H54 (cell line): Measurements from ENCODE around the gene AVPR1B.
"Not testable (repeated sequence)": the region's sequence is repeated elsewhere in the genome, so short reads cannot be mapped to it uniquely, and the experiment has no call there.

Source experiments
- DNase-seq: peaks from one replicate; pipeline ENCODE4 v3.0.0; 2011; ENCODE audit warnings: low spot score, mixed read lengths; ENCODE audit not compliant: insufficient read length
- FAIRE-seq: peaks from 3 replicates; lab custom pipeline; 2011; peaks lifted over from hg19 to GRCh38; lab: Jason Lieb, UNC
- POLR2A ChIP-seq: IDR thresholded peaks from 2 replicates; pipeline ENCODE4 v1.6.1; 2011; ENCODE audit warnings: low read depth, mild to moderate bottlenecking, low read length

The AVPR1B gene

GRCh38 chr1:206082831-206083695 lies 34.1 kb downstream of the AVPR1B start:
- no peak for DNase-seq
- TF ChIP-seq POLR2A: no peak
- FAIRE-seq: no peak

DNA sequence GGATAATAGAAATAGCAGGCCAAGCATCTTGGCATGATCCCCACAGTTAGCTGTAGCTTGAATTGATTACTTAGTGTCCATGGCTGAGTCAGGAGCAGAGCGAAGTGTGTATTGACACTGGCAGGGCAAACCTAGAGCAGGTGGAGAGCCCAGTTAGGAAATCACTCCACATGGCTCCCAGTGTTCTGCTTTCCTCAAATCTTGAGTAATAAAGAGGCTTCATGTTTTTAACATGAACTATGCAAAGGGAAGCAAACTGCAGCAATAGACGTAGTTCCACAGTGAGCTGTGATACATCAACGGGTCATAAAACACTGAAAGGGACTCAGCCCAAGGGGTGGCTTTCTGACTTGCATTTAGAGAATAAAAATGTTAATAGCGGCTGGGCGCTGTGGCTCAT lies 35.3 kb downstream of the AVPR1B start:
- FAIRE-seq (no peak), DNase-seq (no peak)
- no peak for TF ChIP-seq POLR2A

- no peak for TF ChIP-seq POLR2A
- DNase-seq: no peak
- no peak for FAIRE-seq
Measured at GRCh38 chr1:206080026-206080820, 37.0 kb downstream of the AVPR1B start.

DNA sequence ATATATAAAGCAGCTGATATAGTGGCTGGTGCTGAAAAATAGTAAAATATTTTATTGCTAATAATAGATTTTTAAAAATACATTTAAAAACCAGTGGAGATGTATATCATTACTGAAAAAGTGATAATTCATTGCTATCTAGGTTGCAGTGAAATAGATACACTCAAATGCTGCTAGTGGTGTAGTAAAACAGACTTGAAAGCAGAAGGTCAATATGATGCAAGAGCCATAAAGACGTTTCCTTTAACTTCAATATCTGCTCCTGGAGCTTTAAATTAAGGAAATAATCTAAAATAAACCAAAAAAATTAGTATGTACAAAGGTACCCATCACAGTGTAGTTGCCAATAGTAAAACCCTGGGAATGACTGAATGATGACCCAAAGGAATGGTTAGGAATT lies 38.1 kb downstream of the AVPR1B start:
- TF ChIP-seq POLR2A: no peak
- DNase-seq: no peak
- no peak for FAIRE-seq

GRCh38 chr1:206075786-206076755 lies 41.1 kb downstream of the AVPR1B start:
- DNase-seq (no peak), FAIRE-seq (no peak)
- TF ChIP-seq POLR2A: no peak

- FAIRE-seq: no peak
- DNase-seq: no peak
Measured at GRCh38 chr1:206074839-206075238, 42.3 kb downstream of the AVPR1B start.

GRCh38 chr1:206070627-206071304 lies 46.4 kb downstream of the AVPR1B start:
- no peak for DNase-seq
- no peak for FAIRE-seq
- no peak for TF ChIP-seq POLR2A

More at GRCh38 chr1:206074839-206075238, 42.3 kb downstream of the AVPR1B start:
- TF ChIP-seq POLR2A: no peak

DNA sequence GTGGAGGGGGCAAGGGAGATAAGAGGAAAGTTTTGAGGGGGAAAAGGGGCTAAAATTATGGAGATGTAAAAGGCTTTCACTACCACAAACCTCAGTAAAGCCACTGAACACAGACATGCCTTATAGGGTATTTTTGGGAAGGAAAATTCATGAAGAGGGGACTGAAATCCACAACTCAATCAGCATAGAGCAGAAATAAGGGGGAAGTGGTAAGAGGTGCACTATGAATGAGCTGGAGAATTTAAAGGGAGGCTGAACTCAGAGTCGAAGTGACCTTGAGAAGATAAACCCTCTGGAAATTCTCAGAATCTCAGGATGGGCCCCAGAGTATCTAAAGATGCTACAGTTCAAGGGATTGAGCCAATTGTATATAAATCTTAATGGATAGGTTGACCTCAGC lies 48.9 kb downstream of the AVPR1B start:
- DNase-seq (no peak), FAIRE-seq (no peak)
- TF ChIP-seq POLR2A: no peak

- no peak for TF ChIP-seq POLR2A
- FAIRE-seq: no peak
- no peak for DNase-seq
Measured at GRCh38 chr1:206067486-206068227, 49.5 kb downstream of the AVPR1B start.

DNA sequence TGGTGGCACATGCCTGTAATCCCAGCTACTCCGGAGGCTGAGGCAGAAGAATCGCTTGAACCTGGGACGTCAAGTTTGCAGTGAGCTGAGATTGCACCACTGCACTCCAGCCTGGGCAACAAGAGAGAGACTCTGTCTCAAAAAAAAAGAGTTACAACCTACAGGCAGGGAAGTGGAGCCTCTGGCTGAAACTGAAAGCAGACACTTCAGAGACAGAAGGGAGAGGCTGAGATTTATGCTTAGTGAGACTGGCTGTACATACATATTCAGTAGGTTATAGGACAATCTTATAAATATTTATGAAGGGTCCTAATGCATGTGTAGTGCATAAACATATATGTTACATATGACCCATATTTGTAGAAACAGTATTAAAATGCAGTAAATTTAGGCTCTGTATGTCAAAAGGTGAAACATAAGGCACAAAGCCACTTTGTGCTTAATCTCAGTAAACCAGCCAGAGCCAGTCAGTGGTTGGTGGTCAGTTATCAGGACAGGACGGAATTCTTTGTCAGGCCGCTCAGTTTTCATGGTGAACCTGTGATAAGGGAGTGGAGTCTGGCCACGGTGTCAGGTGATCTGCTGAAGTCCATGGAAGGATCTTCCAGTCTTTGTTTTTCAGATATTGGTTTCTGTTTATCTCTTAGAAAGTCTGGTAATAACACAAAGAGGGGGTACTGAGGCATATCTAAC lies 50.6 kb downstream of the AVPR1B start:
- no peak for TF ChIP-seq POLR2A
- no peak for FAIRE-seq
- no peak for DNase-seq

- no peak for TF ChIP-seq POLR2A
- FAIRE-seq (no peak), DNase-seq (no peak)
Measured at GRCh38 chr1:206065547-206066145, 51.5 kb downstream of the AVPR1B start.

GRCh38 chr1:206064501-206064900 lies 52.7 kb downstream of the AVPR1B start:
- DNase-seq, FAIRE-seq: not testable (repeated sequence)

DNA sequence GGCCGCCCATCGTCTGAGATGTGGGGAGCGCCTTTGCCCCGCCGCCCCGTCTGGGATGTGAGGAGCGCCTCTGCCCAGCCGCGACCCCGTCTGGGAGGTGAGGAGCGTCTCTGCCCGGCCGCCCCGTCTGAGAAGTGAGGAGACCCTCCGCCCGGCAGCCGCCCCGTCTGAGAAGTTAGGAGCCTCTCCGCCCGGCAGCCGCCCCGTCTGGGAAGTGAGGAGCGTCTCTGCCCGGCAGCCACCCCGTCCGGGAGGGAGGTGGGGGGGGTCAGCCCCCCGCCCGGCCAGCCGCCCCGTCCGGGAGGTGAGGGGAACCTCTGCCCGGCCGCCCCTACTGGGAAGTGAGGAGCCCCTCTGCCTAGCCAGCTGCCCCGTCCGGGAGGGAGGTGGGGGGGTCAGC lies 53.2 kb downstream of the AVPR1B start:
- DNase-seq, FAIRE-seq: not testable (repeated sequence)
